ENCODE measurements around the gene N4BP2L1. TPM values are rescaled to one million over a fixed set of nuclear protein-coding genes. Genes with fewer than 3 reads are reported as not detected.

Gene N4BP2L1
- polyA plus RNA-seq, 1 of the 3 experiments (the other 2 are of a cell fraction): 1.2 TPM

GRCh38 chr13:32432856-32433255, 4.9 kb upstream of the N4BP2L1 start:
- no peak overlapping the region for H2AFZ ChIP-seq (ENCODE audit: low read depth)
- no peaks in the 10 kb centered on the region for H3K9me2 ChIP-seq
- CTCF ChIA-PET: interaction anchor here (1.3 kb wide), 1 partner anchor 148 kb away, joined by 3 read pairs; no protein-coding TSS in a partner anchor
- H3K27me3 ChIP-seq (ENCODE audit: insufficient read depth): no peaks in the 10 kb centered on the region
- H3F3A ChIP-seq (replicated peaks; ENCODE audit: insufficient read depth): no peaks in the 10 kb centered on the region
- H3K36me3 ChIP-seq (replicated peaks in 1 of 2; ENCODE audit: control insufficient read depth in 1 of 2, insufficient read depth in 2 of 2, low read length in 1 of 2): peaks cover 2 to 3% of the 10 kb centered on the region in 2 experiments
- WGBS (ENCODE audit: low lambda C conversion rate): 94% methylated on average over 3 of the region's 3 CpGs
- POLR2A ChIA-PET: no interaction called here
- H3K27ac ChIP-seq (ENCODE audit: low read depth in 2 of 2, low read length in 1 of 2): no peak overlapping the region
- H3K9ac ChIP-seq: no peak overlapping the region
- TF ChIP-seq USF2 (IDR thresholded peaks at IDR 0.05; ENCODE audit: borderline replicate concordance, low read depth, low read length) (no peak), ELF1 (IDR thresholded peaks at IDR 0.05) (no peak)
- no peak for DNase-seq
- no peak overlapping the region for H3K4me2 ChIP-seq
- no peak overlapping the region for H3K4me3 ChIP-seq (ENCODE audit: low read depth in 2 of 2, low read length in 1 of 2)
- H4K20me1 ChIP-seq (ENCODE audit: insufficient read depth): no peaks in the 10 kb centered on the region
- peaks cover 0 to 5% of the 10 kb centered on the region in 2 experiments; a peak in 1 of 4 replicates for H3K4me1 ChIP-seq (ENCODE audit: control insufficient read depth in 1 of 2, insufficient read depth in 2 of 2, low read depth in 1 of 2, low read length in 1 of 2)
- H3K9me3 ChIP-seq: no peaks in the 10 kb centered on the region
- H3K79me2 ChIP-seq (ENCODE audit: insufficient read depth): no peaks in the 10 kb centered on the region

- peaks cover 0 to 11% of the 10 kb centered on the region in 2 experiments; a peak in 2 of 4 replicates for H3K4me1 ChIP-seq (ENCODE audit: control insufficient read depth in 1 of 2, insufficient read depth in 2 of 2, low read depth in 1 of 2, low read length in 1 of 2)
- no peaks in the 10 kb centered on the region for H3K79me2 ChIP-seq (ENCODE audit: insufficient read depth)
- H3K9me2 ChIP-seq: no peaks in the 10 kb centered on the region
- CTCF ChIA-PET: interaction anchor here (1.3 to 1.4 kb wide), 2 partner anchors 10 to 150 kb away, joined by 3 read pairs; no protein-coding TSS in a partner anchor
- no peak overlapping the region for H3K9ac ChIP-seq
- H3F3A ChIP-seq (replicated peaks; ENCODE audit: insufficient read depth): no peaks in the 10 kb centered on the region
- H3K36me3 ChIP-seq (replicated peaks in 1 of 2; ENCODE audit: control insufficient read depth in 1 of 2, insufficient read depth in 2 of 2, low read length in 1 of 2): peaks cover 2 to 3% of the 10 kb centered on the region in 2 experiments
- no peak overlapping the region for H3K4me2 ChIP-seq
- no peaks in the 10 kb centered on the region for H4K20me1 ChIP-seq (ENCODE audit: insufficient read depth)
- H3K9me3 ChIP-seq: no peaks in the 10 kb centered on the region
- TF ChIP-seq GABPA (IDR thresholded peaks at IDR 0.05; ENCODE audit: low read depth) (no peak), YY1 (IDR thresholded peaks at IDR 0.05; ENCODE audit: low read depth) (no peak), TAF1 (IDR thresholded peaks at IDR 0.05; ENCODE audit: borderline replicate concordance, low read depth, low read length) (no peak), MAX (IDR thresholded peaks at IDR 0.05; ENCODE audit: low read depth) (no peak), FOXJ3 (CRISPR knock-in tag; IDR thresholded peaks at IDR 0.05) (no peak), MEF2A (IDR thresholded peaks at IDR 0.05; ENCODE audit: borderline replicate concordance, low read depth) (no peak)
- H2AFZ ChIP-seq (ENCODE audit: low read depth): no peak overlapping the region
- H3K4me3 ChIP-seq (ENCODE audit: low read depth in 2 of 2, low read length in 1 of 2): no peak overlapping the region
- 91% methylated on average over 5 of the region's 5 CpGs for WGBS (ENCODE audit: low lambda C conversion rate)
- H3K27me3 ChIP-seq (ENCODE audit: insufficient read depth): no peaks in the 10 kb centered on the region
- POLR2A ChIA-PET: no interaction called here
- DNase-seq: no peak
- no peak overlapping the region for H3K27ac ChIP-seq (ENCODE audit: low read depth in 2 of 2, low read length in 1 of 2)
These were observed 3.4 kb upstream of the N4BP2L1 start for GRCh38 chr13:32431361-32431760.

GRCh38 chr13:32430018-32430747, 2.3 kb upstream of the N4BP2L1 start:
- POLR2A ChIA-PET: no interaction called here

More at GRCh38 chr13:32430018-32430747, 2.3 kb upstream of the N4BP2L1 start:
- 91% methylated on average over 6 of the region's 6 CpGs for WGBS (ENCODE audit: low lambda C conversion rate)
- Histone ChIP-seq H3K79me2 (ENCODE audit: insufficient read depth) (no peaks in the 10 kb centered on the region), H3K9me2 (no peaks in the 10 kb centered on the region), H3K27ac (ENCODE audit: low read depth in 2 of 2, low read length in 1 of 2) (no peak overlapping the region), H4K20me1 (ENCODE audit: insufficient read depth) (no peaks in the 10 kb centered on the region), H3K9ac (no peak overlapping the region), H3K9me3 (no peaks in the 10 kb centered on the region), H3K4me3 (ENCODE audit: low read depth in 2 of 2, low read length in 1 of 2) (no peak overlapping the region), H3K4me1 (ENCODE audit: control insufficient read depth in 1 of 2, insufficient read depth in 2 of 2, low read depth in 1 of 2, low read length in 1 of 2) (peaks cover 0 to 14% of the 10 kb centered on the region in 2 experiments; a peak in 2 of 4 replicates), H3K27me3 (ENCODE audit: insufficient read depth) (no peaks in the 10 kb centered on the region), H3K4me2 (no peak overlapping the region), H3F3A (replicated peaks; ENCODE audit: insufficient read depth) (no peaks in the 10 kb centered on the region), H2AFZ (ENCODE audit: low read depth) (no peak overlapping the region), H3K36me3 (replicated peaks in 1 of 2; ENCODE audit: control insufficient read depth in 1 of 2, insufficient read depth in 2 of 2, low read length in 1 of 2) (peaks cover 0 to 3% of the 10 kb centered on the region in 2 experiments)
- DNase-seq: no peak
- CTCF ChIA-PET: interaction anchor here (0.5 to 1.4 kb wide), 4 partner anchors 11 to 151 kb away, joined by 3 to 5 read pairs (median 3); partner anchors contain the start of genes BRCA2 and ZAR1L
- TF ChIP-seq TCF12 (IDR thresholded peaks at IDR 0.05): no peak
- TF ChIP-seq YY1 (IDR thresholded peaks at IDR 0.05; ENCODE audit: low read depth): no peak
- no peak for TF ChIP-seq JUND (IDR thresholded peaks at IDR 0.05)
- TF ChIP-seq RXRA (IDR thresholded peaks at IDR 0.05; ENCODE audit: borderline replicate concordance, low read depth): no peak
- no peak for TF ChIP-seq MAX (IDR thresholded peaks at IDR 0.05; ENCODE audit: low read depth)
- TF ChIP-seq GABPA (IDR thresholded peaks at IDR 0.05; ENCODE audit: low read depth): no peak
- TF ChIP-seq ZBTB33 (IDR thresholded peaks at IDR 0.05; ENCODE audit: borderline replicate concordance, low read depth): no peak
- TF ChIP-seq TEAD4 (IDR thresholded peaks at IDR 0.05; ENCODE audit: borderline replicate concordance, insufficient read depth): no peak
- no peak for TF ChIP-seq EZH2phosphoT487 (IDR thresholded peaks at IDR 0.05; ENCODE audit: borderline replicate concordance, low read depth)
- no peak for TF ChIP-seq TAF1 (IDR thresholded peaks at IDR 0.05; ENCODE audit: borderline replicate concordance, low read depth, low read length)
- no peak for TF ChIP-seq ELF1 (IDR thresholded peaks at IDR 0.05)

All from SK-N-SH (cell line).